OCI-LY1 (cell line): ENCODE measurements around the gene PEX6.

ENCODE experiments used
- H2AFZ ChIP-seq: fragments of 200-600 bp; sonication (generic), shearing (Covaris generic); 2 replicates; pipeline ENCODE4 v1.6.0; 2014; ENCODE audit warnings: antibody characterized with exemption, mild to moderate bottlenecking, low read length
- H3F3A ChIP-seq: fragments of 200-600 bp; sonication (generic), shearing (Covaris generic); 2 replicates; pipeline ENCODE4 v1.6.0; 2014; ENCODE audit warnings: mild to moderate bottlenecking, antibody characterized with exemption, low read length, moderate library complexity; ENCODE audit not compliant: insufficient read depth
- H3K27ac ChIP-seq: fragments of 200-600 bp; sonication (generic); 2 replicates; pipeline ENCODE4 v1.5.1; 2014; ENCODE audit warnings: low read length, mixed run types, mild to moderate bottlenecking, low read depth; ENCODE audit not compliant: poor library complexity, severe bottlenecking
- H3K27me3 ChIP-seq: fragments of 200-600 bp; sonication (generic); 2 replicates; pipeline ENCODE4 v1.6.0; 2014; ENCODE audit warnings: antibody characterized with exemption, mild to moderate bottlenecking, low read length, moderate library complexity; ENCODE audit not compliant: insufficient read depth
- H3K36me3 ChIP-seq: fragments of 200-600 bp; sonication (generic); 2 replicates; pipeline ENCODE4 v1.6.1; 2014; ENCODE audit warnings: mild to moderate bottlenecking, antibody characterized with exemption, low read length, moderate library complexity, mixed read lengths; ENCODE audit not compliant: insufficient read depth
- H3K4me1 ChIP-seq: fragments of 200-600 bp; sonication (generic); 2 replicates; pipeline ENCODE4 v1.5.1; 2014; ENCODE audit warnings: mild to moderate bottlenecking, low read length, moderate library complexity; ENCODE audit not compliant: insufficient read depth, severe bottlenecking
- H3K4me2 ChIP-seq: fragments of 200-600 bp; sonication (generic), shearing (Covaris generic); 2 replicates; pipeline ENCODE4 v1.6.1; 2014; ENCODE audit warnings: low read length
- H3K4me3 ChIP-seq: fragments of 200-600 bp; sonication (generic); 2 replicates; pipeline ENCODE4 v1.5.1; 2014; ENCODE audit warnings: low read length, low read depth, mild to moderate bottlenecking, mixed read lengths; ENCODE audit not compliant: poor library complexity, severe bottlenecking
- H3K79me2 ChIP-seq: fragments of 200-600 bp; shearing (Covaris generic); 2 replicates; pipeline ENCODE4 v1.6.1; 2016; ENCODE audit warnings: mixed run types, low read length, mixed read lengths; ENCODE audit not compliant: insufficient read depth
- H3K9ac ChIP-seq: fragments of 200-600 bp; sonication (generic), shearing (Covaris generic); 2 replicates; pipeline ENCODE4 v1.6.1; 2014; ENCODE audit warnings: mild to moderate bottlenecking, low read length, mixed read lengths
- H3K9me2 ChIP-seq: fragments of 200-600 bp; sonication (generic), shearing (Covaris generic); 2 replicates; pipeline ENCODE4 v1.6.1; 2014; ENCODE audit warnings: low read depth, mild to moderate bottlenecking, low read length, mixed read lengths
- H3K9me3 ChIP-seq: fragments of 200-600 bp; shearing (Covaris generic); 2 replicates; pipeline ENCODE4 v1.6.1; 2014; ENCODE audit warnings: low read length, mixed read lengths
- H4K20me1 ChIP-seq: fragments of 200-600 bp; sonication (generic), shearing (Covaris generic); 2 replicates; pipeline ENCODE4 v1.6.0; 2016; ENCODE audit warnings: mild to moderate bottlenecking, low read length; ENCODE audit not compliant: insufficient read depth
- CTCF ChIP-seq: fragments of 200-600 bp; sonication (generic), shearing (Covaris generic); IDR thresholded peaks from 2 replicates; pipeline ENCODE4 v1.5.1; 2017; ENCODE audit warnings: mild to moderate bottlenecking, antibody characterized with exemption, low read length, moderate library complexity, mixed read lengths
- EZH2 ChIP-seq: fragments of 200-600 bp; sonication (generic), shearing (Covaris generic); IDR thresholded peaks from 2 replicates; pipeline ENCODE4 v1.8.0; 2017; ENCODE audit warnings: borderline replicate concordance, mixed run types, mild to moderate bottlenecking, antibody characterized with exemption, low read length, moderate library complexity, mixed read lengths

Gene PEX6

GRCh38 chr6:42916288-42916687 is 62.7 kb downstream of the PEX6 start:
- H3K9me2 ChIP-seq, result no peaks in the 10 kb centered on the region
- no peaks in the 10 kb centered on the region for H3K79me2 ChIP-seq
- H3F3A ChIP-seq, result no peaks in the 10 kb centered on the region
- no peaks in the 10 kb centered on the region for H3K27me3 ChIP-seq
- H3K36me3 ChIP-seq, result no peaks in the 10 kb centered on the region
- no peak overlapping the region for H3K27ac ChIP-seq
- H3K4me1 ChIP-seq, result peaks cover 9% of the 10 kb centered on the region
- H3K9me3 ChIP-seq, result no peaks in the 10 kb centered on the region
- no peak overlapping the region for H2AFZ ChIP-seq
- H4K20me1 ChIP-seq, result no peaks in the 10 kb centered on the region
- H3K9ac ChIP-seq, result no peak overlapping the region
- no peak for TF ChIP-seq CTCF
- no peak for TF ChIP-seq EZH2
- no peak overlapping the region for H3K4me3 ChIP-seq
- H3K4me2 ChIP-seq, result no peak overlapping the region

GRCh38 chr6:42915732-42916131 is 63.2 kb downstream of the PEX6 start, which contains the start of gene PTCRA:
Gene PTCRA, plus strand, starts transcription at chr6:42916053. Its CDS starts 17 bp downstream, at chr6:42916070.
- Histone ChIP-seq H4K20me1 (no peaks in the 10 kb centered on the region), H3K4me2 (no peak within 1 kb of the TSS; the same call in 1 of the 2 replicates), H3K79me2 (no peaks in the 10 kb centered on the region), H2AFZ (no peak within 1 kb of the TSS), H3K27ac (peak within 1 kb of the TSS; percentile 39), H3K4me1 (peaks cover 9% of the 10 kb centered on the region), H3K9me2 (no peaks in the 10 kb centered on the region), H3K27me3 (no peaks in the 10 kb centered on the region), H3K36me3 (no peaks in the 10 kb centered on the region), H3K4me3 (no peak within 1 kb of the TSS), H3F3A (no peaks in the 10 kb centered on the region), H3K9me3 (no peaks in the 10 kb centered on the region), H3K9ac (no peak within 1 kb of the TSS)
- TF ChIP-seq CTCF (no peak), EZH2 (no peak)

GRCh38 chr6:42914546-42914945 is 64.4 kb downstream of the PEX6 start:
- Histone ChIP-seq H3K4me1 (peaks cover 9% of the 10 kb centered on the region), H3K9me2 (no peaks in the 10 kb centered on the region), H3K4me2 (no peak overlapping the region), H3K79me2 (no peaks in the 10 kb centered on the region), H3K27me3 (no peaks in the 10 kb centered on the region), H3K9me3 (no peaks in the 10 kb centered on the region), H4K20me1 (no peaks in the 10 kb centered on the region), H3F3A (no peaks in the 10 kb centered on the region), H3K27ac (no peak overlapping the region), H3K9ac (no peak overlapping the region), H3K36me3 (no peaks in the 10 kb centered on the region), H3K4me3 (no peak overlapping the region), H2AFZ (no peak overlapping the region)
- TF ChIP-seq EZH2 (no peak), CTCF (no peak)
